HEK293T (cell line): ENCODE data around the gene MECP2.

Source experiments
- BHLHE40 ChIP-seq: fragments of 450-650 bp; IDR thresholded peaks from 2 replicates; pipeline ENCODE4 v1.6.1; 2016; ENCODE audit warnings: mild to moderate bottlenecking, moderate library complexity, borderline replicate concordance
- FOXM1 ChIP-seq: fragments of 450-650 bp; IDR thresholded peaks from 2 replicates; pipeline ENCODE4 v1.6.1; 2017; ENCODE audit warnings: mild to moderate bottlenecking, borderline replicate concordance
- SUZ12 ChIP-seq: fragments of 450-650 bp; IDR thresholded peaks from 2 replicates; pipeline ENCODE4 v1.6.1; 2016; ENCODE audit warnings: mild to moderate bottlenecking

GRCh38 chrX:154046940-154047610 lies 50.4 kb downstream of the MECP2 start:
- TF ChIP-seq BHLHE40 (no peak), FOXM1 (no peak), SUZ12 (no peak)
